Common myeloid progenitor, CD34-positive (primary cell): Measurements from ENCODE around the gene NOP53.
"Not testable (repeated sequence)": the region's sequence is repeated elsewhere in the genome, so short reads cannot be mapped to it uniquely, and the experiment has no call there.

Experiments used
- CTCF ChIA-PET: fragments of 350-600 bp; sonication (Branson Sonifier 250); formaldehyde crosslinking; loops from one replicate; lab custom pipeline; 2021; ENCODE audit warnings: antibody characterized with exemption; lab: Charles Lee
- POLR2A ChIA-PET: fragments of 350-600 bp; sonication (Branson Sonifier 250); formaldehyde crosslinking; loops from one replicate; lab custom pipeline; 2021; ENCODE audit warnings: antibody characterized with exemption; lab: Charles Lee
- DNase-seq, 3 donors: peaks; one replicate each; pipeline versions ENCODE4 v3.0.0 to v3.0.0-alpha.2; 2013
- H3K27ac ChIP-seq, 2 experiments: 1 replicate in 1 of 2; 2 replicates in 1 of 2; pipeline ENCODE4 v1.7.0; 2013; ENCODE audit warnings: inconsistent platforms in 2 of 2, low read length in 2 of 2, mild to moderate bottlenecking in 2 of 2, low read depth in 1 of 2, moderate library complexity in 1 of 2; ENCODE audit not compliant: severe bottlenecking in 2 of 2, insufficient read depth in 1 of 2, poor library complexity in 1 of 2
- H3K27me3 ChIP-seq, 5 experiments: replicated peaks in 2 of 5; 1 replicate in 3 of 5; 2 replicates in 2 of 5; pipeline versions ENCODE4 v1.6.1 to v1.7.0; 2013; ENCODE audit warnings: low read length in 4 of 5, mild to moderate bottlenecking in 2 of 5, moderate library complexity in 2 of 5, inconsistent platforms in 1 of 5; ENCODE audit not compliant: insufficient read depth in 5 of 5, control insufficient read depth in 4 of 5
- H3K36me3 ChIP-seq, 4 experiments: 1 replicate in 2 of 4; 2 replicates in 2 of 4; pipeline versions ENCODE4 v1.6.1 to v1.7.0; 2013; ENCODE audit warnings: low read length in 3 of 4, control low read depth in 1 of 4, mild to moderate bottlenecking in 1 of 4; ENCODE audit not compliant: control insufficient read depth in 4 of 4, insufficient read depth in 4 of 4
- H3K4me1 ChIP-seq, 4 experiments: 1 replicate in 3 of 4; 2 replicates in 1 of 4; pipeline versions ENCODE4 v1.6.1 to v1.7.1; 2013; ENCODE audit warnings: low read length in 3 of 4, mild to moderate bottlenecking in 3 of 4, control low read depth in 1 of 4, inconsistent platforms in 1 of 4, moderate library complexity in 1 of 4; ENCODE audit not compliant: control insufficient read depth in 4 of 4, insufficient read depth in 4 of 4; ENCODE audit errors: control extremely low read depth in 1 of 4
- H3K4me3 ChIP-seq, 7 experiments: 1 replicate in 4 of 7; 2 replicates in 3 of 7; pipeline versions ENCODE4 v1.5.1 to v1.7.0; 2013; ENCODE audit warnings: mild to moderate bottlenecking in 7 of 7, low read length in 6 of 7, moderate library complexity in 6 of 7, inconsistent platforms in 2 of 7, low read depth in 2 of 7, control low read depth in 1 of 7; ENCODE audit not compliant: insufficient read depth in 4 of 7, control insufficient read depth in 1 of 7; ENCODE audit errors: extremely low read depth in 1 of 7
- H3K9me3 ChIP-seq, 5 experiments: 1 replicate in 4 of 5; 2 replicates in 1 of 5; pipeline versions ENCODE4 v1.6.1 to v1.7.1; 2013; ENCODE audit warnings: low read length in 4 of 5, mild to moderate bottlenecking in 2 of 5, inconsistent platforms in 1 of 5, low read depth in 1 of 5, moderate library complexity in 1 of 5; ENCODE audit not compliant: control insufficient read depth in 4 of 5, insufficient read depth in 2 of 5; ENCODE audit errors: control extremely low read depth in 1 of 5
- WGBS: methylation state at CpG from one replicate; pipeline ENCODE4 v1.1.5; 2013; ENCODE audit not compliant: insufficient coverage; 5-methylcytosine and 5-hydroxymethylcytosine counted together

NOP53 gene

GRCh38 chr19:47778954-47779351 is 33.6 kb downstream of the NOP53 start:
- WGBS: 0% methylated on average over 15 of the region's 20 CpGs
- Histone ChIP-seq H3K9me3 (no peaks in the 10 kb centered on the region), H3K4me3 (peak overlapping the region; percentile 46 to 93 (median 83)), H3K36me3 (peaks cover 0 to 28% (median 16%) of the 10 kb centered on the region in 4 experiments), H3K27me3 (no peaks in the 10 kb centered on the region), H3K27ac (peak overlapping the region; percentile 90 to 95), H3K4me1 (peaks cover 0 to 16% (median 12%) of the 10 kb centered on the region in 4 experiments)
- ChIA-PET CTCF (no interaction called here), POLR2A (no interaction called here)
- no peak for DNase-seq

GRCh38 chr19:47779524-47780214 is 34.3 kb downstream of the NOP53 start:
- ChIA-PET POLR2A (no interaction called here), CTCF (interaction anchor here (0.7 kb wide), 1 partner anchor 9 kb away, joined by 4 read pairs; no protein-coding TSS in a partner anchor)
- Histone ChIP-seq H3K27me3 (no peaks in the 10 kb centered on the region), H3K4me1 (peaks cover 0 to 16% (median 12%) of the 10 kb centered on the region in 4 experiments), H3K4me3 (peak overlapping the region in 5 of 7 experiments; percentile 81 to 93 (median 87)), H3K36me3 (peaks cover 2 to 34% (median 23%) of the 10 kb centered on the region in 4 experiments), H3K9me3 (no peaks in the 10 kb centered on the region), H3K27ac (no peak overlapping the region)
- WGBS: 92% methylated on average over 21 of the region's 24 CpGs
- no peak for DNase-seq

GRCh38 chr19:47780215-47780551 is 34.8 kb downstream of the NOP53 start:
- ChIA-PET POLR2A (no interaction called here), CTCF (interaction anchor here (0.7 kb wide), 1 partner anchor 8 kb away, joined by 4 read pairs; no protein-coding TSS in a partner anchor)
- H3K4me3 ChIP-seq: no peak overlapping the region
- H3K9me3 ChIP-seq: no peaks in the 10 kb centered on the region
- H3K4me1 ChIP-seq: peaks cover 0 to 16% (median 12%) of the 10 kb centered on the region in 4 experiments
- no peak for DNase-seq
- no peaks in the 10 kb centered on the region for H3K27me3 ChIP-seq
- H3K36me3 ChIP-seq: peaks cover 2 to 38% (median 24%) of the 10 kb centered on the region in 4 experiments
- 93% methylated on average over 2 of the region's 9 CpGs for WGBS
- H3K27ac ChIP-seq: no peak overlapping the region

GRCh38 chr19:47781590-47782262 is 36.4 kb downstream of the NOP53 start:
- ChIA-PET POLR2A (no interaction called here), CTCF (interaction anchor here (1.3 to 1.4 kb wide), 3 partner anchors 9 to 70 kb away, joined by 3 to 5 read pairs (median 5); no protein-coding TSS in a partner anchor)
- WGBS: 95% methylated on average over 9 of the region's 9 CpGs
- H3K27ac ChIP-seq: no peak overlapping the region
- no peaks in the 10 kb centered on the region for H3K9me3 ChIP-seq
- no peak for DNase-seq
- H3K4me3 ChIP-seq: no peak overlapping the region
- peaks cover 5 to 47% (median 26%) of the 10 kb centered on the region in 4 experiments for H3K36me3 ChIP-seq
- H3K4me1 ChIP-seq: peaks cover 0 to 16% (median 12%) of the 10 kb centered on the region in 4 experiments
- H3K27me3 ChIP-seq: no peaks in the 10 kb centered on the region

GRCh38 chr19:47786566-47786965 is 41.2 kb downstream of the NOP53 start:
- Histone ChIP-seq H3K9me3 (no peaks in the 10 kb centered on the region), H3K27me3 (no peaks in the 10 kb centered on the region), H3K36me3 (peaks cover 5 to 38% (median 19%) of the 10 kb centered on the region in 4 experiments), H3K27ac (no peak overlapping the region), H3K4me3 (no peak overlapping the region), H3K4me1 (no peaks in the 10 kb centered on the region)
- ChIA-PET CTCF (interaction anchor here (0.6 to 2.8 kb wide), 2 partner anchors 21 to 73 kb away, joined by 3 to 16 read pairs; partner anchors contain the start of gene EHD2), POLR2A (no interaction called here)
- no peak for DNase-seq
- 98% methylated on average over 7 of the region's 7 CpGs for WGBS

GRCh38 chr19:47787307-47787706 is 42.0 kb downstream of the NOP53 start:
- peaks cover 5 to 31% (median 13%) of the 10 kb centered on the region in 4 experiments for H3K36me3 ChIP-seq
- DNase-seq, H3K27me3 ChIP-seq, H3K9me3 ChIP-seq, H3K4me3 ChIP-seq, H3K4me1 ChIP-seq, H3K27ac ChIP-seq, POLR2A ChIA-PET: not testable (repeated sequence)
- CTCF ChIA-PET: interaction anchor here (0.6 to 2.8 kb wide), 7 partner anchors 9 to 73 kb away, joined by 3 to 16 read pairs (median 4); partner anchors contain the start of gene EHD2
- over 99% methylated on average over 10 of the region's 10 CpGs for WGBS
